GM18511 (cell line): ENCODE measurements around the gene TEC.
"Not testable (repeated sequence)": the region's sequence is repeated elsewhere in the genome, so short reads cannot be mapped to it uniquely, and the experiment has no call there.

Experiments used
- ATAC-seq: cut with Tn5 transposase; IDR thresholded peaks from one replicate; pipeline ENCODE4 v1.9.1; 2021; ENCODE audit warnings: mild to moderate bottlenecking, moderate library complexity; ENCODE audit not compliant: unreplicated experiment

TEC gene

GRCh38 chr4:48268956-48269860 lies at the start of gene TEC:
Gene TEC, minus strand, starts transcription at chr4:48269838. Its CDS starts 41,224 bp downstream, at chr4:48228614.
- ATAC-seq: peak; percentile 29

GRCh38 chr4:48315728-48316630 lies 46.3 kb upstream of the TEC start:
- peak; percentile 93 for ATAC-seq

- ATAC-seq: not testable (repeated sequence)
Measured at GRCh38 chr4:48314746-48315145, 45.1 kb upstream of the TEC start.

- no peak for ATAC-seq
Measured at GRCh38 chr4:48311896-48312295, 42.3 kb upstream of the TEC start.

- no peak for ATAC-seq
Measured at GRCh38 chr4:48308901-48309300, 39.3 kb upstream of the TEC start.

- peak; percentile 75 for ATAC-seq
Measured at GRCh38 chr4:48307528-48307927, 37.9 kb upstream of the TEC start.

- no peak for ATAC-seq
Measured at GRCh38 chr4:48305508-48305907, 35.9 kb upstream of the TEC start.

GRCh38 chr4:48300004-48300403 lies 30.4 kb upstream of the TEC start:
- ATAC-seq: no peak

- no peak for ATAC-seq
Measured at GRCh38 chr4:48299560-48299959, 29.9 kb upstream of the TEC start.

GRCh38 chr4:48297256-48297846 lies 27.7 kb upstream of the TEC start:
- ATAC-seq: no peak

GRCh38 chr4:48296365-48296764 lies 26.7 kb upstream of the TEC start:
- peak; percentile 93 for ATAC-seq

- no peak for ATAC-seq
Measured at GRCh38 chr4:48295116-48295515, 25.5 kb upstream of the TEC start.

GRCh38 chr4:48292218-48292790 lies 22.7 kb upstream of the TEC start:
- not testable (repeated sequence) for ATAC-seq

GRCh38 chr4:48290146-48290772 lies 20.6 kb upstream of the TEC start:
- no peak for ATAC-seq

GRCh38 chr4:48286060-48286459 lies 16.4 kb upstream of the TEC start:
- not testable (repeated sequence) for ATAC-seq

GRCh38 chr4:48285640-48286039 lies 16.0 kb upstream of the TEC start:
- ATAC-seq: not testable (repeated sequence)

GRCh38 chr4:48275686-48276085 lies 6.0 kb upstream of the TEC start:
- ATAC-seq: peak; percentile 4

GRCh38 chr4:48275247-48275646 lies 5.6 kb upstream of the TEC start:
- peak; percentile 59 for ATAC-seq

- no peak for ATAC-seq
Measured at GRCh38 chr4:48271626-48272025, 2.0 kb upstream of the TEC start.

- no peak for ATAC-seq
Measured at GRCh38 chr4:48270951-48271473, 1.4 kb upstream of the TEC start.
